GM21619 (cell line): ENCODE measurements around the gene PTGR2.
"Not testable (repeated sequence)": the region's sequence is repeated elsewhere in the genome, so short reads cannot be mapped to it uniquely, and the experiment has no call there.

ENCODE experiments used
- ATAC-seq: cut with Tn5 transposase; IDR thresholded peaks from one replicate; pipeline ENCODE4 v1.9.1; 2021; ENCODE audit not compliant: unreplicated experiment

The PTGR2 gene

GRCh38 chr14:73851567-73852382 lies at the start of gene PTGR2:
Gene PTGR2 (plus strand): TSS chr14:73851831. CDS start chr14:73858863, 7,032 bp downstream.
- peak; percentile 77 for ATAC-seq

DNA sequence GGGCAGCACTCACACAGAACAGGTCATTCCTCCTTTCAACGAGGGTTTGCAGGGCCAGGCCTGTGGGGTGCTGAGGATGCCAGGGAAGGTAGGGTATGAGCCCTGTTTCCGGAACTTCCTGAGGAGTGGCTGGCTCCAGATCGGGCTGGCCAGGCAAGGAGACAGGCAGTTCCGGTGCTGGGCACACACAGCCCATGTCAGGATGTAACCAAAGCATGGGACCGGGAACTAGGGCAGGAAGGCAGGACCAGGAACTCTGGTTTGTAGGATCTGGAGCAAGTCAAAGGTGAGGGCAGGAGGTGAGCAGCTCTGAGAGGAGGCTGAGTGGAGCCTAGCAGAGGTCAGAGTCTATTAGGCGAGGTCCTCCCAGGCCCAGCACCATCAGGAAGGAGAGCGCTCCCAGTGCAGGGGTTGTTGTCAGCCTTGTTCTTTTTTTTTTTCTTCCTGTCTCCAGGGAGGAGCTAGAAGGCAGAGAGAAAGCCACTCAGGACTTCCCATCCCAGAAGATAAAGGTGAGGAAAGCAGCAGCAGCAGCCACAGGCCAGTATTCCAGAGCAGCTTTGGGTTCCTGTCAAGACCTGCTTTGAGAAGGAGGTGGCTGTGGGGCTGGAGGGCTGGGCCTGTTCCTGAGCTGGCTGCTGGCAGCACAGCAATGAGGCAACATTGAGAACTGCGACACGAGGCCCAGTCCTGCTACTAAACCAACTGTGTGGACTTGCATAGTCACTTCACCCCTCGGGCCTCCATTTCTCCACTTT lies 49.0 kb upstream of the PTGR2 start:
- ATAC-seq = no peak

- ATAC-seq = no peak
Observed at GRCh38 chr14:73804636-73805035, 47.0 kb upstream of the PTGR2 start.

GRCh38 chr14:73807457-73807856 lies 44.2 kb upstream of the PTGR2 start:
- no peak for ATAC-seq

DNA sequence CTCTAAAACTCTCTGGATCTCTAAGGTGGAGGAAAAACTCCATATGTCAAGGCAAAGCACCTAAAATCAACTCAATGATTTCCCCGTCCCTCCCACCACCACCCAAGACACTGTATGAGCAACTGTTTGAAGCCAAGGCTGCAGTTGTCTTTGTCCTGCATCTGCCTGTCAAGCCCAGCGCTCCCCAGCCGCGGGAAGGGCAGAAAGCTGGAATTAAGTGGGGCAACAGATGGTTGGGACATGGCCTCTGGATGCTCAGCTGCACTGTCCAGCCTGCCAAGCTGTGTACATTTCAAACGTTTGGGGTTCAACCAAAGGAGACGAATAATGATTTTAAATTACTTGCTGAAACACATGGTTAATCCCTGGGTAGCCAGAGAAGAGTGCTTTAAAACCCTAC lies 42.2 kb upstream of the PTGR2 start:
- ATAC-seq = no peak

DNA sequence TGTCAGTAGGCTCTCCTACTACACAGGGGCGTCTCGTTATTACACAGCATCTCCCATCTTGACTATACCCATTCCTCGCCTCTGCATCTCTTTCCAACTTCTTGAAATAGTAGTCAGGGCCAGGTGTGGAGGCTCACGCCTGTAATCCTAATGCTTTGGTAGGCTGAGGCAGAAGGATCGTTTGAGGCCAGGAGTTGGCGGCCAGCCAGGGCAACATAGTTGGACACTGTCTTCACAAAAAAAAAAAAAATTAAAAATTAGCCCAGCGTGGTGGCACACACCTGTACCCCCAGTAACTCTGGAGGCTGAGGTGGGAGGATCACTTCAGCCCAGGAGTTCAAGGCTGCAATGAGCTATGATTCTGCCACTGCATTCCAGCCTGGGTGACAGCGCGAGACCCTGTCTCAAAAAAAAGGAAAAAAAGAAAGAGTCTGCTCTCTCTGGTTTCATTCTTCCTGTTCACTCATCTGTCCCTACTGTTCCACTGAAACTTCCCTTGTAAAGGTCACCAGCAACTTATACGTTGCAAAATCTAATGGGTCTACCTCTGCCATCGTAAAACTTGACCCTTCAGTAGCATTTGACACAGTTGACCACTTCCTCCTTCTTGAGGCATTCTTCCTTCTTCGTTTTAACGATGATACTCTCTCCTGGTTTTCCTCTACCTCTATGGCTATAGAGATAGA lies 41.0 kb upstream of the PTGR2 start:
- no peak for ATAC-seq

GRCh38 chr14:73811164-73811503 lies 40.5 kb upstream of the PTGR2 start:
- no peak for ATAC-seq

- ATAC-seq = no peak
Observed at GRCh38 chr14:73814153-73814552, 37.5 kb upstream of the PTGR2 start.

DNA sequence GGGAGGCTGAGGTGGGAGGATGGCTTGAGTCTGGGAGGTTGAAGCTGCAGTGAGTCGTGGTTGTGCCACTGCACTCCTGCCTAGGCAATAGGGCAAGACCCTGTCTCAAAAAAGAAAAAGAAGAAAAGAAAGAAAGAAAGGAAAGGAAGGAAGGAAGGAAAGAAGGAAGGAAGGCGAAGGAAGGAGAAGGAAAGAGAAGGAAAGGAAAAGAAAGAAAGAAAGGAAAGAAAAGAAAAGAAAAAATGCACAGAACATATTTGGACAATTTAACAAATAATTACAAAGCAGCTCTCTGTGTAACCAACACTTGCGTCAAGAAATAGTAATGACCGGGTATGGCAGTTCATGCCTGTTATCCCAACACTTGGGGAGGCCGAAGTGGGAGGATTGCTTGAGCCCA lies 35.8 kb upstream of the PTGR2 start:
- no peak for ATAC-seq

DNA sequence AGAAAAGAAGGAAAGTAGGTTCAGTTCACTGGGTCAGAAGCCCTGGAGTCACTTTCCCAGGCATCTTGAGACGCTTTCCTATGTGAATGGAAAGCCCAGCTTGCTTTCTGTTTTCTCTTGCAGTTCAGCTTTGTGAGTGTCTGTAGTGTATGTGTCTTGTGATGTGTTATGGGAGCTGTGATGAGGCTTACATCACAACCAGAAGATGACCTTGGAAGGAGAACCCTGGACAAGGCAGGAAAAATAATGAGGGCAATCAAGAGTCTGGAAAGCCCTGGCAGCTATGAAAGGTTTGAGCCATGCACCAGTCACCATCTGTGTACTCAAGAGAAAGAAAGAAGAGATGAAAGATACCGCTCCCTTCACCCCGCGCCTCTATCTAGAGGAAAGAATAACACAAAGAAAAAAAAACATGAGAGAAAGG lies 35.2 kb upstream of the PTGR2 start:
- ATAC-seq = no peak

DNA sequence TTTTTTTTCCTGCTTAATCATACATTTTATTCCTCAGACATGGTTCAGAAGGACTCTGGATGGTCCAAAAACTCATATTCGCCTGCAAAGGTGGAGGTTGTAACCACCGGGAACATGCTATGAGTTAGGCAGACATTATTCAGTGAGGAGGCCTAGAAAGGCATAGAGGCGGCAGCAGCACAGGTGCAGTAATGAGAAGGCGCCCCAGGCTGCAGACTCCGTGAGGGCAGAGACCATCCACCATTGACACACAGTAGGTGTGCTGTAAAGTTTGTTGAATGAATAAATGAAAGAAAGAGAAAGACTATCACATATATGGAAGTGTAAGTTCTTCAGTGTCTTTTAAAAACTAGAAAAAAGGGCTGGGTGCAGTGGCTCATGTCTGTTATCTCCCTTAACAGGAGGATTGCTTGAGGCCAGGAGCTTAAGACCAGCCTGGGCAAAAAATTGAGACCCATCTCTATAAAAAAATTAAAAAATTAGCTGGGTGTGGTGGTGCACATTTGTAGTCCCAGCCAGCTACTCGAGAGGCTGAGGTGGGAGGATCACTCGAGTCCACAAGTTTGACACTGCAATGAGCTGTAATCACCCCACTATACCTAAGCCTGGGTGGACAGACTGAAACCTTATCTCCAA lies 34.5 kb upstream of the PTGR2 start:
- ATAC-seq = no peak

- ATAC-seq = no peak
Observed at GRCh38 chr14:73818821-73819220, 32.8 kb upstream of the PTGR2 start.

- ATAC-seq = no peak
Observed at GRCh38 chr14:73820631-73821030, 31.0 kb upstream of the PTGR2 start.

GRCh38 chr14:73823339-73823885 lies 28.2 kb upstream of the PTGR2 start:
- no peak for ATAC-seq

GRCh38 chr14:73824127-73824526 lies 27.5 kb upstream of the PTGR2 start:
- no peak for ATAC-seq

DNA sequence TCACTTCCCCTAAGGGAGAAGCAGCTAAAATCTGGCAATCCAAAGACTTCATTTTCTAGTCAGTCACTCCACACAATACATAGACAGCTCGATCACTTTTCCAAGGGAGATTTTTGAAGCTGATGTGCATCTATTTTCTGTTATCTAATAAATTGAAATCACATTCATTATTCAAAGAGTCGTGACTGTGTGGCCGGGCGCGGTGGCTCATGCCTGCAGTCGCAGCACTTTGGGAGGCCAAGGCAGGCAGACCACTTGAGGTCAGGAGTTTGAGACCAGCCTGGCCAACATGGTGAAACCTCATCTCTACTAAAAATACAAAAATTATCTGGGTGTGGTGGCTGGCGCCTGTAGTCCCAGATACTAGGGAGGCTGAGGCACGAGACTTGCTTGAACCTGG lies 27.1 kb upstream of the PTGR2 start:
- no peak for ATAC-seq

DNA sequence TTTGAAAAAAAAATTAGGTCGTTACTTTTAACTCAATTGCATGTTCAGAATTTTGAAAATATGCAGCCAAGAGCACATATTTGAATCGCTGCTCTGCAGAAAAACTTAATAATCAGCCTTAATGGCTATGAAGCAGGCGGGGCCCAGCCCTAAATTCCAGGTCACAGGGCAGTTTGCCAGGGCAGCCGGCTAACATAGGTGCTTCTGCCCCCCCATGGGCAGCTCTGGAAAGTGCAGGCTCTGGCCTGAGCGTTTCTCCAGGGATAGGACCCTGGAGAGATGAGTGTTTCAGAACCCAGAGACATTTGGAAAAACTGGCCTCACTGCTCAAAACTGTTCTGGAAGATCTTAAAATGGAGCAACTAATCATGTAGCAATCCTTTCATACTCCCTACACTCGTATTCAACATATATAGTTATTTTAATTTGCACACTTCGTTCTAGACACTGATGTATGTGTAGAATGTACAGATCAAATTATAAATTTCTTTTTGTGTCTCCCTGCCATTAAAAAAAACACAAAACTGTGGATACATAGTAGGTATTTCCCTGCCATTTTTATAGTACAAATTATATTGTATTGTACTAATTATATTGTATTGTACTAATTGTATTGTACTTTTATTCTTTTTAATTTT lies 26.0 kb upstream of the PTGR2 start:
- ATAC-seq = peak; percentile 51

DNA sequence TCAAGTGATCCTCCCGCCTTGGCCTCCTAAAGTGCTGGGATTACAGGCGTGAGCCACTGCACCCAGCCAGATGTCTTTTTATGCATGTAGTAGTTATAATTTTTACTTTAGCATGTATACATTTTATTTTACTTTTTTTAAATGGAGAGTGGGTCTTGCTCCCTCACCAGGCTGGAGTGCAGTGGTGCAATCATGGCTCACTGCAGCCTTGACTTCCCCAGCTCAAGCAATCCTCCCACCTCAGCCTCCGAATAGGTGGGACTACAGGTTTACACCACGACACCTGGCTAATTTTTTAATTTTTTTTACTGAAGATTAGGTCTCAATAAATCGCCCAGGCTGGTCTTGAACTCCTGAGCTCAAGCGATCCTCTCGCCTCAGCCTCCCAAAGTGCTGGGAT lies 24.4 kb upstream of the PTGR2 start:
- not testable (repeated sequence) for ATAC-seq

DNA sequence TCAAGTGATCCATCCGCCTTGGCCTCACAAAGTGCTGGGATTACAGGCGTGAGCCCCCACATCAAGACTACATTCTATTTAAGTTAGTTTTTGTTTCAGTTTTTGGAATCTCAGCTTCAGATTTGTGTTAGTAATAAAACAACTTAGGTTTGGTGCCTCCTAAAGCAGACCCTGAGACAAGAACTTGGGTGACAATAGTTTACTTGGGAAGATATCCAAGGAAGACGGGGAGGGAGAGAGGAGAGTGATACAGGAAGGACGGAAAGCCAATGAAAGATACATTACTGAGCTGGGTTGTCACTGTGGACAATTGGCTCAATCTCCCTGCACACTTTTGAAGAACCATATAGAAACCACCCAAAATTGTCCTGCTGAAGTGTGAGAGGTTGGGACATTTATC lies 22.6 kb upstream of the PTGR2 start:
- no peak for ATAC-seq
